ENCODE measurements around the gene ME2. TPM values are rescaled to one million over a fixed set of nuclear protein-coding genes. Genes with fewer than 3 reads are reported as not detected.

Gene ME2
- total and polyA plus RNA-seq, 2 of the 8 experiments (the other 6 are each of a cell fraction or from before 2014, with no cell fraction given) = 54.7 to 66.9 TPM

- TF ChIP-seq CHD7 (IDR thresholded peaks at IDR 0.05; ENCODE audit: insufficient replicate concordance, low read length) (no peak), SRF (IDR thresholded peaks at IDR 0.05; ENCODE audit: low read depth, low read length) (no peak), CHD1 (IDR thresholded peaks at IDR 0.05; ENCODE audit: low read depth, low read length) (no peak), POU5F1 (IDR thresholded peaks at IDR 0.05; ENCODE audit: low read depth, low read length) (no peak)
Observed at GRCh38 chr18:50855976-50856757, 22.8 kb upstream of the ME2 start (continued).

All from H1 (cell line).